Neural cell (in vitro differentiated cells): ENCODE results near the gene TGFBR3. TPM values are rescaled to one million over a fixed set of nuclear protein-coding genes. Genes with fewer than 3 reads are reported as not detected.

Experiments used
- H2AFZ ChIP-seq: fragments of 200-600, 300-800 bp; sonication (generic), shearing (Covaris generic); 2 replicates; pipeline ENCODE4 v1.6.0; 2014; ENCODE audit warnings: low read depth, mild to moderate bottlenecking, antibody characterized with exemption, low read length, moderate library complexity
- H3F3A ChIP-seq: fragments of 200-600 bp; shearing (Covaris generic); 2 replicates; pipeline ENCODE4 v1.6.1; 2016; ENCODE audit warnings: mild to moderate bottlenecking, moderate library complexity, mixed read lengths, antibody characterized with exemption, low read length; ENCODE audit not compliant: insufficient read depth, poor library complexity, severe bottlenecking
- H3K27ac ChIP-seq: fragments of 200-600, 300-800 bp; sonication (generic), shearing (Covaris generic); 2 replicates; pipeline ENCODE4 v1.5.1; 2014; ENCODE audit warnings: mild to moderate bottlenecking, low read length, moderate library complexity
- H3K27me3 ChIP-seq: fragments of 300-800, 200-600 bp; sonication (generic), shearing (Covaris generic); 2 replicates; pipeline ENCODE4 v1.6.0; 2014; ENCODE audit warnings: mild to moderate bottlenecking, low read depth, low read length, moderate library complexity; ENCODE audit not compliant: insufficient read depth
- H3K36me3 ChIP-seq: fragments of 300-800, 200-600 bp; sonication (generic), shearing (Covaris generic); 2 replicates; pipeline ENCODE4 v1.5.1; 2014; ENCODE audit warnings: mild to moderate bottlenecking, antibody characterized with exemption, low read length, moderate library complexity; ENCODE audit not compliant: insufficient read depth
- H3K4me2 ChIP-seq: fragments of 300-800, 200-600 bp; sonication (generic), shearing (Covaris generic); 2 replicates; pipeline ENCODE4 v1.6.0; 2014; ENCODE audit warnings: mild to moderate bottlenecking, low read length
- H3K4me3 ChIP-seq: fragments of 300-800, 200-600 bp; sonication (generic), shearing (Covaris generic); 2 replicates; pipeline ENCODE4 v1.5.1; 2014; ENCODE audit warnings: mild to moderate bottlenecking, low read length, moderate library complexity
- H3K79me2 ChIP-seq: fragments of 200-600 bp; shearing (Covaris generic); replicated peaks from 2 replicates; pipeline ENCODE4 v1.6.0; 2014; ENCODE audit warnings: mild to moderate bottlenecking, low read length, moderate library complexity; ENCODE audit not compliant: insufficient read depth
- H3K9ac ChIP-seq: fragments of 300-800, 200-600 bp; sonication (generic), shearing (Covaris generic); 2 replicates; pipeline ENCODE4 v1.6.1; 2016; ENCODE audit warnings: mild to moderate bottlenecking, low read length, mixed read lengths
- H3K9me2 ChIP-seq: fragments of 200-600 bp; shearing (Covaris generic); 2 replicates; pipeline ENCODE4 v1.6.1; 2016; ENCODE audit warnings: mild to moderate bottlenecking, low read length, mixed read lengths; ENCODE audit not compliant: insufficient read depth
- H3K9me3 ChIP-seq: fragments of 200-600, 300-800 bp; sonication (generic), shearing (Covaris generic); 2 replicates; pipeline ENCODE4 v1.6.1; 2016; ENCODE audit warnings: mild to moderate bottlenecking, mixed run types, low read length, moderate library complexity, mixed read lengths
- H4K20me1 ChIP-seq: fragments of 200-600 bp; shearing (Covaris generic); 2 replicates; pipeline ENCODE4 v1.6.1; 2016; ENCODE audit warnings: mild to moderate bottlenecking, mixed run types; ENCODE audit not compliant: insufficient read depth
- EP300 ChIP-seq: fragments of 450-650 bp; conservative IDR thresholded peaks from 2 replicates; pipeline ENCODE4 v1.6.1; 2014; ENCODE audit warnings: antibody characterized with exemption, mild to moderate bottlenecking, moderate library complexity; ENCODE audit not compliant: poor library complexity, severe bottlenecking
- EZH2 ChIP-seq: fragments of 200-600, 300-800 bp; shearing (Covaris generic), sonication (generic); IDR thresholded peaks from 2 replicates; pipeline ENCODE4 v1.6.1; 2014; ENCODE audit warnings: antibody characterized with exemption, low read length, borderline replicate concordance, mild to moderate bottlenecking; ENCODE audit not compliant: insufficient read depth, poor library complexity, severe bottlenecking
- MXI1 ChIP-seq: fragments of 450-650 bp; conservative IDR thresholded peaks from 2 replicates; pipeline ENCODE4 v1.6.1; 2014; ENCODE audit warnings: antibody characterized with exemption, mild to moderate bottlenecking; ENCODE audit not compliant: poor library complexity, severe bottlenecking
- POLR2AphosphoS5 ChIP-seq: IDR thresholded peaks from 2 replicates; pipeline ENCODE4 v1.6.1; 2012
- RAD21 ChIP-seq: fragments of 450-650 bp; conservative IDR thresholded peaks from 2 replicates; pipeline ENCODE4 v1.6.1; 2014; ENCODE audit warnings: antibody characterized with exemption, mild to moderate bottlenecking, moderate library complexity
- SMC3 ChIP-seq: fragments of 450-650 bp; conservative IDR thresholded peaks from 2 replicates; pipeline ENCODE4 v1.6.1; 2014; ENCODE audit warnings: antibody characterized with exemption, mild to moderate bottlenecking, moderate library complexity; ENCODE audit not compliant: poor library complexity
- TAF1 ChIP-seq: IDR thresholded peaks from 2 replicates; pipeline ENCODE4 v1.6.1; 2012; ENCODE audit warnings: low read depth
- polyA plus RNA-seq: library from polyadenylated mRNA; depleted of rRNA; stranded (reverse); fragments of >200 nt; gene quantifications from 2 replicates; pipeline ENCODE4 v1.2.3, GENCODE V29; 2014
- TF ChIP-seq, protein P1 (sequence below): IDR thresholded peaks from 2 replicates; pipeline ENCODE4 v1.6.1; 2012; ENCODE audit warnings: borderline replicate concordance
- TF ChIP-seq, protein P2 (sequence below): fragments of 450-650 bp; IDR thresholded peaks from 2 replicates; pipeline ENCODE4 v1.5.1; 2014; ENCODE audit warnings: antibody characterized with exemption, mild to moderate bottlenecking, moderate library complexity; ENCODE audit not compliant: poor library complexity, severe bottlenecking

The TGFBR3 gene
- polyA plus RNA-seq, 1 donor from 2014 or later, result 0.25 TPM

DNA sequence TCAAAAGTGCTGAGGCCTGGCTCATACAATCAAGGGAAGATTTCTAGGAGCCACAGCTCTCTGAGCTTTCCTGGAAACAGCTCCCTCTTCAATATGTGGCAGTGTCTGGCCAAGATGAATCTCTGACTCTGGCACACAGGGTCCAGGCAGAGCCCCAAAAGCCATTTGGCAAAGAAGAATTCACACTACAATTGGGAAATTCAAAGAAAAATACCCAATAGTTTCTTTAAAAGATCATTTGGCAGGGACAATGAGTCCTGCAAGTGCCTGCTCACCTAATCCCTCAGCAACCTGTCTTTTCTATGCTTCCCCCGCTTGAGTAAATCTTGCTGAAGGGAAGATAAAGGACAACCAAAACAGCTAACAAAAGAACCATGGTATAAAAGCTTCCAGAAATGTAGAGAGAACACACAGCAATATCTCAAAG, 124.6 kb downstream of the TGFBR3 start:
- Histone ChIP-seq H3K27ac (no peak overlapping the region), H3K9me3 (no peaks in the 10 kb centered on the region), H3K79me2 (no peaks in the 10 kb centered on the region), H2AFZ (no peak overlapping the region), H3K9me2 (no peaks in the 10 kb centered on the region), H3K27me3 (no peaks in the 10 kb centered on the region), H3K4me3 (no peak overlapping the region), H4K20me1 (no peaks in the 10 kb centered on the region), H3K9ac (no peak overlapping the region), H3F3A (no peaks in the 10 kb centered on the region), H3K36me3 (no peaks in the 10 kb centered on the region), H3K4me2 (no peak overlapping the region)
- no peak for TF ChIP-seq SMC3
- no peak for TF ChIP-seq RAD21
- TF ChIP-seq POLR2AphosphoS5, result no peak
- TF ChIP-seq MXI1, result no peak
- TF ChIP-seq EZH2, result no peak
- TF ChIP-seq, protein P1, sequence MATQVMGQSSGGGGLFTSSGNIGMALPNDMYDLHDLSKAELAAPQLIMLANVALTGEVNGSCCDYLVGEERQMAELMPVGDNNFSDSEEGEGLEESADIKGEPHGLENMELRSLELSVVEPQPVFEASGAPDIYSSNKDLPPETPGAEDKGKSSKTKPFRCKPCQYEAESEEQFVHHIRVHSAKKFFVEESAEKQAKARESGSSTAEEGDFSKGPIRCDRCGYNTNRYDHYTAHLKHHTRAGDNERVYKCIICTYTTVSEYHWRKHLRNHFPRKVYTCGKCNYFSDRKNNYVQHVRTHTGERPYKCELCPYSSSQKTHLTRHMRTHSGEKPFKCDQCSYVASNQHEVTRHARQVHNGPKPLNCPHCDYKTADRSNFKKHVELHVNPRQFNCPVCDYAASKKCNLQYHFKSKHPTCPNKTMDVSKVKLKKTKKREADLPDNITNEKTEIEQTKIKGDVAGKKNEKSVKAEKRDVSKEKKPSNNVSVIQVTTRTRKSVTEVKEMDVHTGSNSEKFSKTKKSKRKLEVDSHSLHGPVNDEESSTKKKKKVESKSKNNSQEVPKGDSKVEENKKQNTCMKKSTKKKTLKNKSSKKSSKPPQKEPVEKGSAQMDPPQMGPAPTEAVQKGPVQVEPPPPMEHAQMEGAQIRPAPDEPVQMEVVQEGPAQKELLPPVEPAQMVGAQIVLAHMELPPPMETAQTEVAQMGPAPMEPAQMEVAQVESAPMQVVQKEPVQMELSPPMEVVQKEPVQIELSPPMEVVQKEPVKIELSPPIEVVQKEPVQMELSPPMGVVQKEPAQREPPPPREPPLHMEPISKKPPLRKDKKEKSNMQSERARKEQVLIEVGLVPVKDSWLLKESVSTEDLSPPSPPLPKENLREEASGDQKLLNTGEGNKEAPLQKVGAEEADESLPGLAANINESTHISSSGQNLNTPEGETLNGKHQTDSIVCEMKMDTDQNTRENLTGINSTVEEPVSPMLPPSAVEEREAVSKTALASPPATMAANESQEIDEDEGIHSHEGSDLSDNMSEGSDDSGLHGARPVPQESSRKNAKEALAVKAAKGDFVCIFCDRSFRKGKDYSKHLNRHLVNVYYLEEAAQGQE, result no peak
- no peak for TF ChIP-seq EP300
- no peak for TF ChIP-seq TAF1
- TF ChIP-seq, protein P2, sequence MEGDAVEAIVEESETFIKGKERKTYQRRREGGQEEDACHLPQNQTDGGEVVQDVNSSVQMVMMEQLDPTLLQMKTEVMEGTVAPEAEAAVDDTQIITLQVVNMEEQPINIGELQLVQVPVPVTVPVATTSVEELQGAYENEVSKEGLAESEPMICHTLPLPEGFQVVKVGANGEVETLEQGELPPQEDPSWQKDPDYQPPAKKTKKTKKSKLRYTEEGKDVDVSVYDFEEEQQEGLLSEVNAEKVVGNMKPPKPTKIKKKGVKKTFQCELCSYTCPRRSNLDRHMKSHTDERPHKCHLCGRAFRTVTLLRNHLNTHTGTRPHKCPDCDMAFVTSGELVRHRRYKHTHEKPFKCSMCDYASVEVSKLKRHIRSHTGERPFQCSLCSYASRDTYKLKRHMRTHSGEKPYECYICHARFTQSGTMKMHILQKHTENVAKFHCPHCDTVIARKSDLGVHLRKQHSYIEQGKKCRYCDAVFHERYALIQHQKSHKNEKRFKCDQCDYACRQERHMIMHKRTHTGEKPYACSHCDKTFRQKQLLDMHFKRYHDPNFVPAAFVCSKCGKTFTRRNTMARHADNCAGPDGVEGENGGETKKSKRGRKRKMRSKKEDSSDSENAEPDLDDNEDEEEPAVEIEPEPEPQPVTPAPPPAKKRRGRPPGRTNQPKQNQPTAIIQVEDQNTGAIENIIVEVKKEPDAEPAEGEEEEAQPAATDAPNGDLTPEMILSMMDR, result no peak

DNA sequence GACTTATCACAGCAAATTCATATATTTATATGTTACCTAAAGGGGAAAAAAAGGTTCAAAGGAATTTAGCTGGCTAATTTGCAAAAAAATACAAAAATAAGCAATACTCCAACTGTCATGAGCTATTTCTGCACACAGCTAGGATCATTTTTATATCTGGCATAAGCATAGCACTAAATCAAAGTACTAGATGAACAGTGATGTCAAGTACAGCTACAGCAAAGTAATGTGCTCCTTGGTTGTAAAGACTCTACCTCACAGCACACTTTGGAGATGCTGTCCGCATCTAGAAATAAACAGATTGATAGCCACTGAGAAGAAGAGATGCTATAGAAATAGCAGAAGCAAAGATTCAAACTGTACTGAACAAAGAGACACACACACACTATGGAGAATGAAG, 125.4 kb downstream of the TGFBR3 start:
- Histone ChIP-seq H3K36me3 (no peaks in the 10 kb centered on the region), H3F3A (no peaks in the 10 kb centered on the region), H3K27me3 (no peaks in the 10 kb centered on the region), H3K9me3 (no peaks in the 10 kb centered on the region), H2AFZ (no peak overlapping the region), H3K4me2 (no peak overlapping the region), H4K20me1 (no peaks in the 10 kb centered on the region), H3K9me2 (no peaks in the 10 kb centered on the region), H3K4me3 (no peak overlapping the region), H3K79me2 (no peaks in the 10 kb centered on the region), H3K27ac (no peak overlapping the region), H3K9ac (no peak overlapping the region)
- TF ChIP-seq, protein P1, result no peak
- TF ChIP-seq MXI1, result no peak
- no peak for TF ChIP-seq RAD21
- TF ChIP-seq TAF1, result no peak
- TF ChIP-seq EP300, result no peak
- TF ChIP-seq EZH2, result no peak
- TF ChIP-seq, protein P2, result no peak
- TF ChIP-seq SMC3, result no peak
- TF ChIP-seq POLR2AphosphoS5, result no peak
